HG02642 (cell line): ENCODE results near the gene CENATAC.
A peak's percentile ranks its signal among the peaks of the same experiment; 100 is the strongest.
"Not testable (repeated sequence)": the region's sequence is repeated elsewhere in the genome, so short reads cannot be mapped to it uniquely, and the experiment has no call there.

Experiments used
- ATAC-seq: cut with Tn5 transposase; IDR thresholded peaks from one replicate; pipeline ENCODE4 v1.9.1; 2021; ENCODE audit warnings: mild to moderate bottlenecking; ENCODE audit not compliant: unreplicated experiment, poor library complexity

CENATAC gene, protein sequence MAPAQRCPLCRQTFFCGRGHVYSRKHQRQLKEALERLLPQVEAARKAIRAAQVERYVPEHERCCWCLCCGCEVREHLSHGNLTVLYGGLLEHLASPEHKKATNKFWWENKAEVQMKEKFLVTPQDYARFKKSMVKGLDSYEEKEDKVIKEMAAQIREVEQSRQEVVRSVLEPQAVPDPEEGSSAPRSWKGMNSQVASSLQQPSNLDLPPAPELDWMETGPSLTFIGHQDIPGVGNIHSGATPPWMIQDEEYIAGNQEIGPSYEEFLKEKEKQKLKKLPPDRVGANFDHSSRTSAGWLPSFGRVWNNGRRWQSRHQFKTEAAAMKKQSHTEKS

DNA sequence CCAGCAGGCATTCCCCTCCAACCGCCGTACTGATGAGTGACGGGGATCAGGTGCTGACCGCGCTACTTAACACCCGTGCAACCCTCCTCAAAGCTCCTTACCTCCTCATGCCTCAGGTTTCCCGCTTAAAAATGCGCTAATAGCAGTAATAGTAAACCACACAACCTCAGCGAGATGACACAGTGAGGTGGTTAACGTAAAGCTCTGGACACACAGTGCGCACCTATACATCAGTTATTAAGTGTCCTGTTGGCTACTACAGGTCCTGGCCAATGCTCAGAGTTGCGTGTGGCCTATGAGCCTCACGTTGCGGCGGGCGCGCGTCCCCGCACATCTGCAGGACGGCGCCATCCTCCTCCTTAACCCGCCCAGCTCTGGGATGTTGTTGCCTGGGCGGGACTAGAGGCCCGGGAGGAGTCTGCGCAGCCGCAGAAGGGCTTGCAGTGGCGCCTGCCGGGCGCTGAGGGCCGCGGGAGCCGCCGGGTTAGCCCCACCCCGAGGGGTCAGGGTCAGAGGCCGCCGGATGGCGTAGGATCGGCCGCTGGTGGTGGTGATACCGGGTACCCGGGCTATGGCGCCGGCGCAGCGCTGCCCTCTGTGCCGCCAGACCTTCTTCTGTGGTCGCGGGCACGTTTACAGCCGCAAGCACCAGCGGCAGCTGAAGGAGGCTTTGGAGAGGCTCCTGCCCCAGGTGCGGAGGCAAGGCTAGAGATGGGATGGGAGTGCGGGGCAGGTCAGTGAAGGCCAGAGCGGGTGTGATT is at the start of gene CENATAC:
Gene CENATAC (plus strand): TSS at position 512 of the 761 bp plus-strand sequence. CDS start 60 bp downstream, at position 572.
- ATAC-seq = peak; percentile 94

DNA sequence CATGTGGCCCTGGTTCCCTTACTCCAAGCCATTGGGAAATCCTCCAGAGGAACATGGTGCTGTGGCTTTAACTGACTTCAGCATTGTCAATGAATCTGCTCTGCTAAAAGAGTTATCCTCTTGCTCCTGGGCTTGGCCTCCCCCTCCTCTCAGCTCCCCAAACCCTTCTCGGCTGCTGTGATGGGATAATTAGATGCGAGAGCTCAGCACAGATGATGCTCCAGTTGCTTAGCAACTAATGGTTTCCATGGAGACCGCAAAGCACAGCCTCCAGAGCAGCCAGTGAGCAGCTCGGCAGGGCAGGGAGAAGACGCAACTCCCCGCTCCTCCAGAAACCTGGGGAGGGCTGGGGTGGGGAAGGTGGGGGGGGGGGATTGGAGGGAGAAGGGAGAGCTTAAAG is 44.7 kb upstream of the CENATAC start:
- ATAC-seq = no peak

DNA sequence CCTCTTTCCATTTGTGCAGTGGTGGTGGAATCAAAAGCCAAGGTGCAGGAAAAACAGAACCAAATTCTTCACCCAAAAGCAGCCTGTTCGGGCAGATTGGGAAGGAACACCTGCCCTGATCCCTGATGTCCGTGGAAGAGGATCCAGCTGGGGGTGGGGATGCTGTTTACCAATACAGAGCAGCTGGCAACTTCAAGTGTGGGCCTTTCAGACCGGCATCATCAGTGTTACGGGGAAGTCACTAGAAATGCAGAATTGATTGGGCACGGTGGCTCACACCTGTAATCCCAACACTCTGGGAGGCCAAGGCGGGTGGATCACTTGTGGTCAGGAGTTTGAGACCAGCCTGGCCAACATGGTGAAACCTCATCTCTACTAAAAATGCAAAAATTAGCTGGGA is 44.0 kb upstream of the CENATAC start:
- not testable (repeated sequence) for ATAC-seq

DNA sequence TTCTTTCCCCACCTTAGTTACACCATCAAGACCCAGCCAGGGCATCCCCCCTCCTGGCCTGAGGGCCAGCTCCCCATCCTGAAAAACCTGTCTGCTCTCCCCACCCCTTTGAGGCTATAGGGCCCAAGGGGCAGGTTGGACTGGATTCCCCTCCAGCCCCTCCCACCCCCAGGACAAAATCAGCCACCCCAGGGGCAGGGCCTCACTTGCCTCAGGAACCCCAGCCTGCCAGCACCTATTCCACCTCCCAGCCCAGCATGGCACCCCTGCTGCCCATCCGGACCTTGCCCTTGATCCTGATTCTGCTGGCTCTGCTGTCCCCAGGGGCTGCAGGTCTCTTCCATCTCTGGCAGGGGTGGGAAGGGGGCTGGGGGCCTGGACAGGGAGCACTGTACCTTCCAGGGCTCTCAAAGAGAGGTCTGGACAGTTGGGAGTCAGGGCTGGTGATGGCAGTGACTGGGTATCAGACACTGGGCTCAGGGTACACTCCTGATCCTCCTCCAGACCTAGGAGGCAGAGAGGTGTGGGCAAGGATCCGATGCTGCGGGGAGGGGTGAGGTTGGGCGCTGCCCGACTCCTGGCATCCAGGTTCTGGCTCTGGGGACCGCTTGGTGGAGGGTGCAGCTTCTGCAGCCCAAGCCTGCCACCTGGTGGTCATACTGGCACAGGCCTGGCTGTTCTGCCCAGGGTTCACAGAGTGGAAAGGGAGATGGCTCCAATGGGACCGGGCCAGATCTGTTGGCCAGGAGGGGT is 41.7 kb upstream of the CENATAC start, which contains the start of gene UPK2:
Gene UPK2 (plus strand): TSS at position 205 of the 753 bp plus-strand sequence. CDS start 53 bp downstream, at position 258.
- peak; percentile 76 for ATAC-seq

DNA sequence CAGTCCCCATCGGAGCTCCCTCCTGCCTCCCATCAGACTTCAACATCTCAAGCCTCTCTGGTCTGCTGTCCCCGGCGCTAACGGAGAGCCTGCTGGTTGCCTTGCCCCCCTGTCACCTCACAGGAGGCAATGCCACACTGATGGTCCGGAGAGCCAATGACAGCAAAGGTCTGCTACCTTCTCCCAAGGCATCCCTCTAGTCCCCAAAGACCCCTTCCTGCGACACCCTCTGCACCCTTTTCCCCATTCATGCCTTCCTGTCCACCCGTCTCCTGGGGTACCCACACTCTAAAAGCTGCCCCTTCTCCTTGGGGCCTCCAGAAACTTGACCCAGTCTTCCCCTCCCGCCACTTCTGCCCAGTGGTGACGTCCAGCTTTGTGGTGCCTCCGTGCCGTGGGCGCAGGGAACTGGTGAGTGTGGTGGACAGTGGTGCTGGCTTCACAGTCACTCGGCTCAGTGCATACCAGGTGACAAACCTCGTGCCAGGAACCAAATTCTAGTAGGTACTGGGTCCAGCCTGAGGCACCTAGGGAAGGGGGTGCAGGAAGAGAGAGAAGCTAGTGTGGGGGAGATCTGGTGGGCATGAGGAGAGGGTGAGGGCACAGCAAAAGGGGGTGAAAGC is 41.0 kb upstream of the CENATAC start:
- no peak for ATAC-seq

DNA sequence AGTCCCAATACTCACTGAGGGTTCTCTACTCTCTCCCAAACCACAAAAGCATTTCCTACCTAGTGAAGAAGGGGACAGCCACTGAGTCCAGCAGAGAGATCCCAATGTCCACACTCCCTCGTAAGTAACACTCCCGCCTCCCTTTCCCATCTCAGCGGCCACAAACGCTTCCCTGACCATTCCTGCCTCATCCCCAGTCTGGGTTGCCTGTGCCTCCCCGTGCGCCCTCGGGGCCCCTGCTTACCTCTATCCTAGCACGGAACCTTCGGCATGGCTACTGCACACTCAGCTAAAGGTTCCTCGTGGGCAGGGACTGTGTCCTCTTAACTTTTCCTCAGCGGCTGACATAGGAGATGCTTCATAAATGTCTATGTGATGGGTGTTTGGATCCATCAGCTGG is 40.4 kb upstream of the CENATAC start:
- ATAC-seq = no peak

DNA sequence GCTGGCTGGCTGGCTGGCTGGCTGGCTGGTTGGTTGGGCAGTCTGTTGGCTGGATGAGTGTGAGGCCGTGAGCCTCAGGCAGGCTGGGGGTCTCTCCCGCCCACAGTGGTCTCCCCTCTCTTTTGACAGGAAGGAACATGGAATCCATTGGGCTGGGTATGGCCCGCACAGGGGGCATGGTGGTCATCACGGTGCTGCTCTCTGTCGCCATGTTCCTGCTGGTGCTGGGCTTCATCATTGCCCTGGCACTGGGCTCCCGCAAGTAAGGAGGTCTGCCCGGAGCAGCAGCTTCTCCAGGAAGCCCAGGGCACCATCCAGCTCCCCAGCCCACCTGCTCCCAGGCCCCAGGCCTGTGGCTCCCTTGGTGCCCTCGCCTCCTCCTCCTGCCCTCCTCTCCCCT is 40.0 kb upstream of the CENATAC start:
- no peak for ATAC-seq

DNA sequence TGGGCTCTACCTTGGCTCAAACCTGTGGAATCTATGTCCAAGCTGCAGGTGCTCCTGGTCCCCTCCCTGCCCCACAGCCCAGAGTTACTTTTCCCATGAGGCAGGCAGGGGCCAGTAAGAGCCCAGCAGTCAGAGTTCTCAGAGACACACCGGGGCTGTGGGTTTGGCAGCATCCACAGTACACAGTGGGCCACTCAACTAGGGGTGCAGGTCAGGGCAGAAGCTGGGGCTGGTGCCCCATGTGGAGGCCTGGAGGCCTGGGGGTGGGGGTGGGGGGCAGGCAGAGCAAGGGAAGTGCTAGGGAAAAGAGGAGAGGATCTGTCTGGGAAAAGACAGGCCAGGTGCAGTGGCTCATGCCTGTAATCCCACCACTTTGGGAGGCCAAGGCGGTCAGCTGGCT is 39.4 kb upstream of the CENATAC start:
- ATAC-seq = no peak

DNA sequence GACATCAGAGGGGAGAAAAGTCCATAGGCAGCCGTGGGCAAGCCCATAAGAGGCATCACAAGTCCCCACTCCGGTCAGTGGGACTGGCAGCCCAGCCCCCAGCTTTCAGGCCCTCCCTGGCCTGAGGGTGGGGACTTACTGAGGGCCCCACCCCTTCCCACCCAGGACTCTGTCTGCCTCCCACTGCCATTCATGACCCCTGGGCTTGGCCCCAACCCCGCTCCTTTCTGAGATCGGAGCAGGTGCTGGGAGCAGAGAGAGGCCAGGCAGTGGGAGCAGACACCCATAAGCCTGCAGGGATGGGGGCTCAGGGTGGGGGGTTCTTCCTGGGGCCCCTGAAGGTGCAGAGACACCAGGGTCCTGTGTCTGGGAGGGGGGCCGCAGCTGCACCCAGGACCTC is 36.7 kb upstream of the CENATAC start:
- no peak for ATAC-seq

DNA sequence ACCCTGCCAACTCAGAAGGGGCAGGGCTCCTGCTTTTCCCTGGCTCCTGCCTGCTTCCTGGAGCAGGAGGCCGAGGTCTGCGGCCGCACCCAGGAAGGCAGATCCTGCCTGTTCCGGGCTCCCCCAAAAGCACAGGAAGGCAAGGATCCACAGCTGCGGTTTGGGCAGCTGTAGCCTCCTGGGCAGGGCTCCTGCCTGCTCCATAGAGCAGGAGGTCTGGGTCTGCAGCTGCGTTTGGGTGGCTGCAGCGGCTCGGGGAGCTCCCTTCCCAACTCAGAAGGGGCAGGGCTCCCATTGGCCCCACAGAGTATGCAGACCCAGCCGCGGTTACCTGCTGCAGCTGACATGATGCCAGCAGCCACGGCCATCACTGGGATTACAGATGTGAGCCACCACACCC is 36.3 kb upstream of the CENATAC start:
- no peak for ATAC-seq

DNA sequence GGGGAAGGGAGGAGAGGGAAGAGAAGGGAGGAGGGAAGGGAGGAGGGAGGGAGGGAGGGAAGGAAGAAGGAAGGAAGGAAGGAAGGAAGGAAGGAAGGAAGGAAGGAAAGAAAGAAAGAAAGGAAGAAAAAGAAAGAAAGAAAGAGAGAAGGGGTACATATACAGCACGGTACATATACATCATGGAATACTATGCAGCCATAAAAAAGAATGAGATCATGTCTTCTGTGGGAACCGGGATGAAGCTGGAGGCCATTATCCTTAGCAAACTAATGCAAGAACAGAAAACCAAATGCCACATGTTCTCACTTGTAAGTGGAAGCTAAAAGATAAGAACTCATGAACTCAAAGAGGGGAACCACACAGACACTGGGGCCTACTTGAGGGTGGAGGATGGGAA is 28.4 kb upstream of the CENATAC start:
- ATAC-seq = not testable (repeated sequence)

DNA sequence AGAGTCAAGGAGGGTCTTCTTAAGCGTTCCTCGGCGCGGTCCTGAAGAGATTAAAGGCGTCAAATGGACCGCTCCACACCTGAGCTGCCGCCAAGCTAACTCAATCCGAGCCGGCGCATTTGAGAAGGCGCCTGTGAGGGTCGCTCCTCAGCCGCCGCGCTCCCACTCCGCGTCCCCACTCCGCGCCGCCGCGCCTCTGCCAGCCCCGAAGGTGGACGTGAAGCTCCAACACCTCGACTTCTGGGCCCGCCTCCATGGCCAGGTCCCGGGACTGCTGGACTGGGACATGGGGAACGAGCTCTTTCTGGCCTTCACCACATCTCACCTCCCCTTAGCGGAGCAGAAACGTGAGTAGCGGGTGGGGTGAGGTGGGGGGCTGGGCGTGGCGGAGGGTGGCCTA is 26.3 kb upstream of the CENATAC start, which contains the start of gene FOXR1:
Gene FOXR1 (plus strand): TSS at position 116 of the 400 bp plus-strand sequence. CDS start 171 bp downstream, at position 287.
- no peak for ATAC-seq

DNA sequence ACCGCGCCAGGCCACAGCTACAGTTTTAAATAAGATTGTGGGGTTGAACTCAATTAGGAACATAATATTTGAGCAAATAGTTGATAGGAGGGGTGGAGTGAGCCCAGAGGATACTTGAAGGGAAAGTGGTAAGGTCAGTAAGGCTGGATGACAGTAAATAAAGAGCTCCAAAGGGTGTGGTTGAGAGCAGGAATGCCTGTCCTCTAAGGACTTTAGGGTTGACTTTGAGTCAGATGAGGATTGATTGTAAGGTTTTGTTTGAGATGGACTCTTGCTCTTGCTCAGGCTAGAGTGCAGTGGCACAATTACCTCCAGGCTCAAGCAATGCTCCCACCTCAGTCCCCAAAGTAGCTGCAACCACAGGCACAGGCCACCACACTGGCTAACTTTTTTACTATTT is 24.0 kb upstream of the CENATAC start:
- ATAC-seq = no peak

DNA sequence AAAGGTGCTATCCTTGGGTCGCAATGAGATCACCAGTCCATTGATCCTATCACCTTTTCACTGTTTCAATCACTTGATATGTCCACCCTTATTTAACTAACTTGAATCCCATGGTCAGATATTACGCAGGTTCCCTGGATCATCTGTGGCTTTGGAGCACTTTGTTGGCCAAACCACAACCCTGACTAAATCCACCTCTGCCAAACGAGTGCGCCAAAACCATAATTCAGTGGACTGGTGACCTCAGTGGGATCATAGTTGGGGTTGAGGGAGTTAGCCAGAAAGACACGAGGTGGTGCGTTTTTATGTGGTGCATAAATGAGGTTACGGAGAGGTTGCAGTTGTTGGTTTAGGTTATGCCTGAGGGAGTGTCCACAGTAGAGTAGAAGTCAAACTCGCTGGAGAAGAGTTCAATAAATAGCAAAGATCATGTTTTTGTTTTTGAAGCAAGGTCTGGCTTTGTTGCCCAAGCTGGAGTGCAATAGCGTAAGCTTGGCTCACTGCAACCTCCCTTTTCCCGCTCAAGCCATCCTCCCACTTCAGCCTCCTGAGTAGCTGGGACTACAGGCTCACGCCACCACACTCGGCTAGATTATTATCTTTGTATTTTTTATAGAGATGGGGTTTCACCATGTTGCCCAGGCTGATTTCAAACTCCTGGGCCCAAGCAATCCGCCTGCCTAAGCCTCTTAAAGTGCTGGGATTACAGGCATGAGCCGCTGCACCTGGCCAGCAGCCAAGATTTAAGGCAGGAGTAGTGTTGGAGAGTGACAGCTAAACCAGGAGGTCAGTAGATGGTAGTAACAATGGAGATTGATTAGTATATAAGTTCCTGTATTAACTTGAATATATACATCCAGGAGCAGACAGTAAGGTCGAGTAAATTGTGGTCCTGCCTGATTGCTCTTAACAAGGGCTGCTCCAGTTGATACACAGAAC is 21.9 kb upstream of the CENATAC start:
- no peak for ATAC-seq

DNA sequence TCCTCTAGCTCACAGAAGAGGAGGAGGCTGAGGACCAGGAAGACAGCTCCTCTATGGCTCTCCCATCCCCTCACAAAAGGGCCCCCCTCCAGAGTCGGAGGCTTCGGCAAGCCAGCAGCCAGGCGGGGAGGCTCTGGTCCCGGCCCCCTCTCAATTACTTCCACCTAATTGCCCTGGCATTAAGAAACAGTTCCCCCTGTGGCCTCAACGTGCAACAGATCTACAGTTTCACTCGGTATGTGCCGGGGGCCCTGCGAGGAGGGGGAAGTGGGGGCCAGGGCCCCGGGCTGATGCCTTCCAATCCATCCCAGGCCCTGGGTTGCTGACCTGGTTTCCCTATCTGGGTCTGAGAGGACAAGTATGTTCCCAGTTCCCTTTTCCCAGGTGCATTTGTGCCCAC is 18.5 kb upstream of the CENATAC start:
- ATAC-seq = no peak

DNA sequence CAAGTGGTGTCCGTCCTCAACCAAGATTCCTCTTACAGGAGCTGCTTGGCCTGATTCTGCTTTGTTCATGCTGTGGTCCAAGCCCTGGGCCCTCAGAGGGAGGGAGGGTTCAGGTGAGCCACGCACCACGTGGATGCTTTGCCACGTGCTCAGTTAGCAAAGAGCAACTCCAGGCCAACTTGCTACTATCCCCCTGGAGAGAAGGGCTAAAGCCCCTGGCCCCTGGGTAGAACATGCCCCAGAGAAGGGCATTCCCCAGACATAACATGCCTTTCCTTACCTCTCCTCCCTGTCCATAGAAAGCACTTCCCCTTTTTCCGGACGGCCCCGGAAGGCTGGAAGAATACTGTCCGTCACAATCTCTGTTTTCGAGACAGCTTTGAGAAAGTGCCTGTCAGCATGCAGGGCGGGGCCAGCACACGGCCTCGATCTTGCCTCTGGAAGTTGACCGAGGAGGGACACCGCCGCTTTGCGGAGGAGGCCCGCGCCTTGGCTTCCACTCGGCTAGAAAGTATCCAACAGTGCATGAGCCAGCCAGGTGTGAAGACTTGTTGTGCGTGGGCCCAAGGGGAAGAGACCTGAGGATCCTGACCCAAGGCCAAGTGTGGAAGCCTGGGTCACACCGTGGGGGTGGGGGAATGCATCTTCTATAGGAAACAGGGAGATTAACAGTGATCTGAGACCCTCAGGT is 17.6 kb upstream of the CENATAC start:
- no peak for ATAC-seq

DNA sequence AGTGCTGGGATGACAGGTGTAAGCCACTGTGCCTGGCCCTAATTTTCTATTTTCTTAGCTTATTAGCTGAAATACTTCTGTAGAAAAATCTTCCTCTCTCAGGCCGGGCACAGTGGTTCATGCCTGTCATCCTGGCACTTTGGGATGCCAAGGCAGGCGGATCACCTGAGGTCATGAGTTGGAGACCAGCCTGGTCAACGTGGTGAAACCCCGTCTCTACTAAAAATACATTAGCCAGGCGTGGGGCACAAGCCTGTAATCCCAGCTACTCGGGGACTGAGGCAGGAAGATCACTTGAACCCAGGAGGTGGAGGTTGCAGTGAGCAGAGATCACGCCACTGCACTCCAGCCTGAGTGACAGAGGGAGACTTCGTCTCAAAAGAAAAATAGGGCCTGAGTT is 13.6 kb upstream of the CENATAC start:
- ATAC-seq = not testable (repeated sequence)

DNA sequence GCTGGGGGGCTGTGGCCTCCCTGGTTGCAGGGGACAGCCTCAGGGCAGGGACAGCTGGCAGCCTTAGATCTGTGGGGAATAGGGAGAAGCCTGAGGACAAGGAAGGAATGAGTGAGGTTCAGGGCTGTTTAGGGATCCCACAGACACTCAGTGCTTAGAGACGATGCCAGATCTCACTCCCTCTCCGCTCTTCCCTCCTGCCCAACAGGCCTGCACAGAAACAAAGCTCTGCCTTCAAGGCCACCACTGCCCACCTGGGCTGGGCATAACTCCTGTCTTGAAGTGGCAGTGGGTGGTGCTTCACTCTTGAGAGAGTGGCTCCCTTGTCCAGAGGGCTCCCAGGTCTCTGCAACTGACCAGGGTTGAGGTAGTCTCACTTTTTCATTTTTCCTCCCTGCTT is 13.1 kb upstream of the CENATAC start:
- no peak for ATAC-seq

DNA sequence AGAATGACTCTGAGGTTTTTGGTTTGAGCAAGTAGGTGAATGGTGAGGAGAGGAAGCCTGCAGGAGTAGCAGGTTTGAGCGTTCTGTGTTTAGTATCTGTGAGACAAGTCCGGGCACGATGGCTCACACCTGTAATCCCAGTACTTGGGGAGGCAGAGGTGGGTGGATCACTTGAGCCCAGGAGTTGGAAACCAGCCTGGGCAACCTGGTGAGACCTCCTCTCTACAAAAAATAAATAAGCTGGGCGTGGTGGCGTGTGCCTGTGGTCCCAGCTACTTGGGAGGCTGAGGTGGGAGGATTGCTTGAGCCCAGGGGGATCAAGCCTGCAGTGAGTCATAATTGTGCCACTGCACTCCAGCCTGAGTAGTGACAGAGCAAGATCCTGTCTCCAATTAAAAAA is 9.7 kb upstream of the CENATAC start:
- no peak for ATAC-seq
